K562 (cell line): ENCODE results near the gene SLC7A14. TPM values are rescaled to one million over a fixed set of nuclear protein-coding genes. Genes with fewer than 3 reads are reported as not detected.

Experiments
- ATAC-seq: fragments of 200-7000 bp; cut with Tn5 transposase; 3 replicates; pipeline ENCODE4 v1.9.1; 2020; ENCODE audit warnings: moderate library complexity
- BruUV-seq: library from RNA; stranded (reverse); fragments of 400-500 nt; replicated peaks from 2 replicates; lab custom pipeline; 2021; lab: Mats Ljungman, UMichigan
- CTCF ChIA-PET: fragments of 300-600 bp; formaldehyde crosslinking; extraction: SDS; loops from one replicate; lab custom pipeline; 2021; ENCODE audit warnings: low intra/inter-chr PET ratio; lab: Yijun Ruan, JAX
- POLR2A ChIA-PET: fragments of 300-600, 350-650 bp; sonication (Branson Sonifier 250); formaldehyde crosslinking; extraction: SDS; loops from one replicate; lab custom pipeline; 2021; ENCODE audit warnings: antibody characterized with exemption, inconsistent platforms; lab: Yijun Ruan, JAX
- DNase-seq, 4 experiments: peaks; one replicate each; pipeline versions ENCODE4 v3.0.0 to v3.0.0-alpha.2; 2011 to 2018; ENCODE audit warnings: low spot score in 3 of 4, mixed read lengths in 3 of 4; ENCODE audit errors: extremely low read depth in 1 of 4
- FAIRE-seq: peaks from 2 replicates; lab custom pipeline; 2011; peaks lifted over from hg19 to GRCh38; lab: Jason Lieb, UNC
- H2AFZ ChIP-seq: 2 replicates; pipeline ENCODE4 v1.6.0; 2011; ENCODE audit warnings: low read depth, low read length, control low read depth, inconsistent platforms
- H3K27ac ChIP-seq: fragments of 200-600 bp; 3 replicates; pipeline ENCODE4 v1.8.0; 2011; ENCODE audit warnings: low read depth, mild to moderate bottlenecking, control low read depth, inconsistent platforms, low read length, moderate library complexity, mixed read lengths; ENCODE audit errors: extremely low read depth
- H3K27me3 ChIP-seq, 2 experiments: fragments of 300-600 bp in 1 of 2; 2 replicates in 1 of 2; 3 replicates in 1 of 2; pipeline versions ENCODE4 v1.6.0 to v1.8.0; 2011; ENCODE audit warnings: inconsistent platforms in 2 of 2, low read length in 2 of 2, mild to moderate bottlenecking in 1 of 2, mixed read lengths in 1 of 2, moderate library complexity in 1 of 2; ENCODE audit not compliant: control insufficient read depth in 2 of 2, insufficient read depth in 2 of 2
- H3K36me3 ChIP-seq: fragments of 300-600 bp; 3 replicates; pipeline ENCODE4 v1.8.0; 2011; ENCODE audit warnings: mild to moderate bottlenecking, low read length, inconsistent platforms; ENCODE audit not compliant: control insufficient read depth, insufficient read depth
- H3K4me1 ChIP-seq, 2 experiments: fragments of 200-600 bp in 1 of 2; replicated peaks in 1 of 2; 2 replicates in 1 of 2; 3 replicates in 1 of 2; pipeline versions ENCODE4 v1.5.1 to v1.8.0; 2011; ENCODE audit warnings: inconsistent platforms in 2 of 2, low read length in 2 of 2, mild to moderate bottlenecking in 1 of 2, mixed read lengths in 1 of 2, moderate library complexity in 1 of 2; ENCODE audit not compliant: control insufficient read depth in 2 of 2, insufficient read depth in 2 of 2
- H3K4me2 ChIP-seq: 2 replicates; pipeline ENCODE4 v1.6.1; 2011; ENCODE audit warnings: low read length, control low read depth, inconsistent platforms, mixed read lengths; ENCODE audit not compliant: insufficient read depth
- H3K4me3 ChIP-seq: fragments of 200-600 bp; sonication (generic), shearing (Covaris generic); 2 replicates; pipeline ENCODE4 v1.5.1; 2016; ENCODE audit warnings: control low read depth, inconsistent platforms
- H3K79me2 ChIP-seq: fragments of 200-600 bp; 3 replicates; pipeline ENCODE4 v1.8.0; 2011; ENCODE audit warnings: low read length, inconsistent platforms; ENCODE audit not compliant: control insufficient read depth, insufficient read depth
- H3K9ac ChIP-seq, 2 experiments: 2 replicates each; pipeline versions ENCODE4 v1.6.0 to v1.6.1; 2011; ENCODE audit warnings: low read depth in 2 of 2, low read length in 2 of 2, control low read depth in 1 of 2, inconsistent platforms in 1 of 2, mild to moderate bottlenecking in 1 of 2, mixed read lengths in 1 of 2; ENCODE audit not compliant: insufficient read depth in 1 of 2
- H3K9me1 ChIP-seq: one replicate; pipeline ENCODE4 v1.6.0; 2011; ENCODE audit warnings: inconsistent platforms, mild to moderate bottlenecking, low read length, moderate library complexity; ENCODE audit not compliant: control insufficient read depth, insufficient read depth
- H3K9me3 ChIP-seq: replicated peaks from 2 replicates; pipeline ENCODE4 v1.5.1; 2011; ENCODE audit warnings: low read depth, low read length, inconsistent platforms; ENCODE audit not compliant: control insufficient read depth, insufficient read depth
- H4K20me1 ChIP-seq: replicated peaks from 2 replicates; pipeline ENCODE4 v1.6.1; 2011; ENCODE audit warnings: low read length, inconsistent platforms, mixed read lengths; ENCODE audit not compliant: control insufficient read depth, insufficient read depth
- HMBOX1 ChIP-seq: sonication (generic); IDR thresholded peaks from 2 replicates; pipeline ENCODE4 v1.6.1; 2016
- TCF7L2 ChIP-seq: fragments of 150-350 bp; IDR thresholded peaks from 2 replicates; pipeline ENCODE4 v1.6.1; 2016; ENCODE audit warnings: low read depth, mild to moderate bottlenecking, low read length, moderate library complexity
- ZNF140 ChIP-seq: fragments of 250-450 bp; sonication (Bioruptor Pico); IDR thresholded peaks from 2 replicates; pipeline ENCODE4 v1.8.0; 2021; ENCODE audit warnings: moderate library complexity, mild to moderate bottlenecking, inconsistent platforms
- ZNF175 ChIP-seq: fragments of 200-800 bp; sonication (Bioruptor generic); IDR thresholded peaks from 2 replicates; pipeline ENCODE4 v1.6.1; 2016; ENCODE audit warnings: low read depth, mild to moderate bottlenecking, missing genetic modification characterization, missing compliant biosample characterization
- WGBS: fragments of 100-300 bp; shearing (Covaris generic); methylation state at CpG from one replicate; pipeline ENCODE4 v1.1.6; 2016; ENCODE audit warnings: low coverage, mixed read lengths; ENCODE audit not compliant: insufficient coverage; ENCODE audit errors: missing lambda C conversion rate; 5-methylcytosine and 5-hydroxymethylcytosine counted together
- in situ Hi-C: fragments of 300-500 bp; cut with MboI; formaldehyde crosslinking; loops from 4 replicates; pipeline ENCODE4 v1.15.0; 2018; ENCODE audit warnings: inconsistent platforms, mixed read lengths
- intact Hi-C: fragments of 100-400 bp; cut with micrococcal nuclease; formaldehyde crosslinking; loops from 2 replicates; pipeline ENCODE4 v1.14.2; 2022
- polyA plus RNA-seq, 8 experiments: library from polyadenylated mRNA; depleted of rRNA in 4 of 8; stranded (reverse) in 5 of 8; unstranded in 3 of 8; fragments of >200 nt; fragmentation: Nextera tagmentation in 2 of 8; fragmentation: Illumina TruSeq in 1 of 8; extraction: Ambion mirVana in 2 of 8; extraction: Trizol in 1 of 8; gene quantifications; 2 replicates each; pipeline versions ENCODE4 v1.2.1 to v1.2.3, GENCODE V29; 2011 to 2014; ENCODE audit warnings: inconsistent platforms in 1 of 8, missing spikeins in 1 of 8
- total RNA-seq, 7 experiments: library from RNA; depleted of rRNA in 6 of 7; stranded (reverse); fragments of >200 nt in 6 of 7; fragmentation: Illumina TruSeq in 2 of 7; extraction: Trizol in 2 of 7; gene quantifications; 2 replicates each; pipeline versions ENCODE4 v1.2.1 to v1.2.3, GENCODE V29; 2011 to 2021; ENCODE audit warnings: low replicate concordance in 1 of 7
- TF ChIP-seq, protein P1 (sequence below): conservative IDR thresholded peaks from 2 replicates; pipeline ENCODE4 v1.6.1; 2011; ENCODE audit warnings: low read depth, mild to moderate bottlenecking, low read length; ENCODE audit not compliant: control insufficient read depth

SLC7A14 gene
- total and polyA plus RNA-seq, 9 of the 15 experiments (the other 6 are each of a cell fraction or from before 2014, with no cell fraction given) = not detected

DNA sequence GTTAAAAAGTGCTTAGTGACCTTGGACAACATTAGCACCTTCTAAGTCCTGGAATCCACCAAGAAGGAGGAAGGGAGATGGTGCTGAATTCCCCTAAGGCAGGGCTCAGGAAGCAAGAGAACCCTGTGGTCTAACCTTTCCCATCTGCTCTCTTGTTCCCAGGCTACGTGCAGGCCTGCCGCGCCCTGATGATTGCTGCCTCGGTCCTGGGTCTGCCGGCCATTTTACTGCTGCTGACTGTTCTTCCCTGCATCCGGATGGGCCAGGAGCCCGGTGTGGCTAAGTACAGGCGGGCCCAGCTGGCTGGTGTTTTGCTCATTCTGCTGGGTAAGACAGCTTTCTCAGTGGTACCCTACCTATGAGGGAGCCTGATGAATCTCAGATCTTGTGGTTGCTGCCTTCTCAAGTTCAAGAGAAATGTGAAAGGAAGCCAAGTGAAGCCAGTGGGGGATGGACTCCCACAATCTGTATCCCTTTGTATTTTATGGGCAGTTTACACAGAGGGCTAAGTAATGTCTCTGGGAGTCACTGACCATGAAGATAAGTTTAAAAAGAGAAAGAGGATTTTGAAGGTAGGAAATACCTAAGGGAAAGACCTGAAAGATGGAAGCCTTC lies 162.8 kb downstream of the SLC7A14 start:
- in situ Hi-C loops = loop anchor here (5.0 to 10.0 kb wide), 2 partner anchors 272 to 389 kb away; no protein-coding TSS in a partner anchor
- no peak for FAIRE-seq
- CTCF ChIA-PET = no interaction called here

More for the DNA sequence above, 162.8 kb downstream of the SLC7A14 start:
- no peak for ATAC-seq
- POLR2A ChIA-PET = interaction anchor here (0.8 kb wide), 1 partner anchor 390 kb away, joined by 3 read pairs; no protein-coding TSS in a partner anchor
- BruUV-seq = no TSS peak
- 69% methylated on average over 8 of the region's 8 CpGs for WGBS
- H3K9ac ChIP-seq = peak overlapping the region in 1 of 2 experiments; percentile 33; a peak in 1 of 4 replicates
- no peaks in the 10 kb centered on the region for H3K36me3 ChIP-seq
- H3K79me2 ChIP-seq = no peaks in the 10 kb centered on the region
- H3K4me2 ChIP-seq = no peak overlapping the region
- TF ChIP-seq ZNF175 (CRISPR knock-in tag) = no peak
- TF ChIP-seq TCF7L2 = no peak
- TF ChIP-seq ZNF140 (CRISPR knock-in tag) = no peak
- TF ChIP-seq, protein P1, sequence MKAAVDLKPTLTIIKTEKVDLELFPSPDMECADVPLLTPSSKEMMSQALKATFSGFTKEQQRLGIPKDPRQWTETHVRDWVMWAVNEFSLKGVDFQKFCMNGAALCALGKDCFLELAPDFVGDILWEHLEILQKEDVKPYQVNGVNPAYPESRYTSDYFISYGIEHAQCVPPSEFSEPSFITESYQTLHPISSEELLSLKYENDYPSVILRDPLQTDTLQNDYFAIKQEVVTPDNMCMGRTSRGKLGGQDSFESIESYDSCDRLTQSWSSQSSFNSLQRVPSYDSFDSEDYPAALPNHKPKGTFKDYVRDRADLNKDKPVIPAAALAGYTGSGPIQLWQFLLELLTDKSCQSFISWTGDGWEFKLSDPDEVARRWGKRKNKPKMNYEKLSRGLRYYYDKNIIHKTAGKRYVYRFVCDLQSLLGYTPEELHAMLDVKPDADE = no peak
- TF ChIP-seq HMBOX1 = no peak
- H3K27me3 ChIP-seq = no peaks in the 10 kb centered on the region
- no peak overlapping the region for H3K4me3 ChIP-seq
- intact Hi-C loops = no loop called here
- no peak overlapping the region for H2AFZ ChIP-seq
- peaks cover 15 to 17% of the 10 kb centered on the region in 2 experiments; a peak in 4 of 5 replicates for H3K4me1 ChIP-seq
- H4K20me1 ChIP-seq = no peaks in the 10 kb centered on the region
- H3K9me1 ChIP-seq = no peaks in the 10 kb centered on the region
- H3K27ac ChIP-seq = no peak overlapping the region
- DNase-seq = no peak
- no peaks in the 10 kb centered on the region for H3K9me3 ChIP-seq
